B cell (primary cell): ENCODE data around the gene GGNBP2.

Experiments
- CTCF ChIP-seq: fragments of 200-600 bp; IDR thresholded peaks from one replicate; pipeline ENCODE4 v1.8.0; 2022; ENCODE audit warnings: antibody characterized with exemption, mild to moderate bottlenecking
- EZH2 ChIP-seq: IDR thresholded peaks from 2 replicates; pipeline ENCODE4 v1.6.1; 2012; ENCODE audit warnings: borderline replicate concordance, low read depth, mild to moderate bottlenecking, moderate library complexity, low read length; ENCODE audit not compliant: insufficient read depth, poor library complexity, severe bottlenecking

- TF ChIP-seq CTCF (no peak), EZH2 (no peak)
Observed at GRCh38 chr17:36612323-36612722, 67.6 kb downstream of the GGNBP2 start.
